Measurements from ENCODE around the gene IL17RB. TPM values are rescaled to one million over a fixed set of nuclear protein-coding genes. Genes with fewer than 3 reads are reported as not detected.

IL17RB gene
- polyA plus RNA-seq, 2 of the 4 experiments (the other 2 are of a cell fraction), result 1.9 to 2.2 TPM

- DNase-seq (ENCODE audit: low read depth in 1 of 2, low spot score in 1 of 2), result no peak
- Histone ChIP-seq H3K4me2 (no peak overlapping the region), H3K27ac (no peak overlapping the region), H3K4me3 (no peak overlapping the region), H3K9me3 (no peaks in the 10 kb centered on the region), H3K4me1 (no peaks in the 10 kb centered on the region)
- no peak for ATAC-seq
- TF ChIP-seq RAD21 (conservative IDR thresholded peaks at IDR 0.05 in 1 of 2, IDR thresholded peaks at IDR 0.05 in 1 of 2) (no peak), NPAS2 (CRISPR knock-in tag; IDR thresholded peaks at IDR 0.05; ENCODE audit: borderline replicate concordance) (no peak), HEYL (CRISPR knock-in tag; IDR thresholded peaks at IDR 0.05) (no peak), NFE2L2 (conservative IDR thresholded peaks at IDR 0.05; ENCODE audit: low read length) (no peak), BHLHE40 (IDR thresholded peaks at IDR 0.05; ENCODE audit: low read depth, low read length) (no peak)
- ChIA-PET POLR2A (no interaction called here), CTCF (no interaction called here)
- FAIRE-seq, result no peak
- 98% methylated on average over 3 of the region's 7 CpGs for WGBS (ENCODE audit: missing lambda C conversion rate)
Observed at GRCh38 chr3:53815651-53816050, 30.7 kb upstream of the IL17RB start.

- 77% methylated on average over 4 of the region's 4 CpGs for WGBS (ENCODE audit: missing lambda C conversion rate)
- no peak overlapping the region for H3K4me2 ChIP-seq
Observed at GRCh38 chr3:53816425-53816824, 29.9 kb upstream of the IL17RB start.

More at GRCh38 chr3:53816425-53816824, 29.9 kb upstream of the IL17RB start:
- no peak overlapping the region for H3K4me3 ChIP-seq
- no peak for FAIRE-seq
- ChIA-PET CTCF (no interaction called here), POLR2A (no interaction called here)
- no peaks in the 10 kb centered on the region for H3K4me1 ChIP-seq
- DNase-seq (ENCODE audit: low read depth in 1 of 2, low spot score in 1 of 2), result no peak
- H3K27ac ChIP-seq, result no peak overlapping the region
- ATAC-seq, result no peak
- no peak for TF ChIP-seq CHD2 (IDR thresholded peaks at IDR 0.05; ENCODE audit: low read length, partially characterized antibody)
- TF ChIP-seq ESRRA (IDR thresholded peaks at IDR 0.05; ENCODE audit: borderline replicate concordance, low read length), result no peak
- TF ChIP-seq MAX (IDR thresholded peaks at IDR 0.05), result no peak
- no peak for TF ChIP-seq ZNF302 (CRISPR knock-in tag; IDR thresholded peaks at IDR 0.05)
- TF ChIP-seq HES2 (IDR thresholded peaks at IDR 0.05), result no peak
- no peak for TF ChIP-seq POLR2AphosphoS2 (conservative IDR thresholded peaks at IDR 0.05; ENCODE audit: low read length)
- no peak for TF ChIP-seq ZSCAN20 (CRISPR knock-in tag; IDR thresholded peaks at IDR 0.05)
- no peak for TF ChIP-seq TFCP2L1 (CRISPR knock-in tag; IDR thresholded peaks at IDR 0.05)
- no peak for TF ChIP-seq FOXS1 (CRISPR knock-in tag; IDR thresholded peaks at IDR 0.05)
- no peak for TF ChIP-seq RCOR1 (IDR thresholded peaks at IDR 0.05; ENCODE audit: low read depth, low read length)
- TF ChIP-seq CBX8 (IDR thresholded peaks at IDR 0.05), result no peak
- no peak for TF ChIP-seq CTCF (IDR thresholded peaks at IDR 0.05)
- no peak for TF ChIP-seq PHF8 (IDR thresholded peaks at IDR 0.05; ENCODE audit: borderline replicate concordance, low read depth)
- TF ChIP-seq E2F6 (IDR thresholded peaks at IDR 0.05; ENCODE audit: borderline replicate concordance, low read depth), result no peak
- TF ChIP-seq MAFK (IDR thresholded peaks at IDR 0.05; ENCODE audit: partially characterized antibody), result no peak
- no peak for TF ChIP-seq ELK1 (IDR thresholded peaks at IDR 0.05; ENCODE audit: low read depth, low read length)
- H3K9me3 ChIP-seq, result no peaks in the 10 kb centered on the region
